PC-3 (cell line): ENCODE results near the gene TTC16.

ENCODE experiments used
- CTCF ChIP-seq: fragments of 300-600 bp; sonication (generic); conservative IDR thresholded peaks from 2 replicates; pipeline ENCODE4 v1.5.1; 2017; ENCODE audit warnings: antibody characterized with exemption, low read depth, mild to moderate bottlenecking, low read length
- EZH2phosphoT487 ChIP-seq: fragments of 300-600 bp; sonication (generic); IDR thresholded peaks from 2 replicates; pipeline ENCODE4 v1.6.1; 2018; ENCODE audit warnings: mild to moderate bottlenecking, antibody characterized with exemption, low read length, borderline replicate concordance

- TF ChIP-seq CTCF (no peak), EZH2phosphoT487 (no peak)
Measured at GRCh38 chr9:127690735-127691134, 25.1 kb upstream of the TTC16 start.
